PC-3 (cell line): Measurements from ENCODE around the gene CHMP4B. TPM values are rescaled to one million over a fixed set of nuclear protein-coding genes. Genes with fewer than 3 reads are reported as not detected.

Experiments used
- total RNA-seq: library from RNA; depleted of rRNA; stranded (reverse); fragments of >200 nt; gene quantifications from 2 replicates; pipeline ENCODE4 v1.2.3, GENCODE V29; 2014; rRNA removed

The CHMP4B gene
- total RNA-seq, 1 experiment from 2014 or later, result 68.8 TPM

Other genes starting within 250 kb of the CHMP4B start
- 0.17 TPM in 1 of 2 replicates, not detected in the other for gene C20orf144, start 149.0 kb upstream of the CHMP4B start, total RNA-seq
- 1.6 and 2.8 TPM in 2 replicates for gene ACTL10, start 144.4 kb upstream of the CHMP4B start, total RNA-seq
- 41.2 and 43.5 TPM in 2 replicates for gene NECAB3, start 136.9 kb upstream of the CHMP4B start, total RNA-seq
- gene E2F1, start 125.0 kb upstream of the CHMP4B start, total RNA-seq, result 63.7 and 72.2 TPM in 2 replicates
- not detected in 2 replicates for gene PXMP4, start 91.0 kb upstream of the CHMP4B start, total RNA-seq
- 4.4 and 5.1 TPM in 2 replicates for gene ZNF341, start 79.4 kb upstream of the CHMP4B start, total RNA-seq
- gene RALY, start 182.6 kb downstream of the CHMP4B start, total RNA-seq, result 160 and 269 TPM in 2 replicates